Epithelial cell of esophagus (primary cell): ENCODE data around the gene AGPAT2.
A peak's percentile ranks its signal among the peaks of the same experiment; 100 is the strongest.

Experiments used
- DNase-seq: peaks from one replicate; pipeline ENCODE4 v3.0.0; 2010; ENCODE audit warnings: low read depth
- H3K4me3 ChIP-seq: 2 replicates; pipeline ENCODE4 v1.5.1; 2011; ENCODE audit warnings: mild to moderate bottlenecking, low read length, control low read depth
- TF ChIP-seq, protein P1 (sequence below): IDR thresholded peaks from 2 replicates; pipeline ENCODE4 v1.5.1; 2011; ENCODE audit warnings: low read depth, mild to moderate bottlenecking, low read length, control low read depth, inconsistent platforms; ENCODE audit not compliant: insufficient read depth; ENCODE audit errors: missing control alignments

AGPAT2 gene

DNA sequence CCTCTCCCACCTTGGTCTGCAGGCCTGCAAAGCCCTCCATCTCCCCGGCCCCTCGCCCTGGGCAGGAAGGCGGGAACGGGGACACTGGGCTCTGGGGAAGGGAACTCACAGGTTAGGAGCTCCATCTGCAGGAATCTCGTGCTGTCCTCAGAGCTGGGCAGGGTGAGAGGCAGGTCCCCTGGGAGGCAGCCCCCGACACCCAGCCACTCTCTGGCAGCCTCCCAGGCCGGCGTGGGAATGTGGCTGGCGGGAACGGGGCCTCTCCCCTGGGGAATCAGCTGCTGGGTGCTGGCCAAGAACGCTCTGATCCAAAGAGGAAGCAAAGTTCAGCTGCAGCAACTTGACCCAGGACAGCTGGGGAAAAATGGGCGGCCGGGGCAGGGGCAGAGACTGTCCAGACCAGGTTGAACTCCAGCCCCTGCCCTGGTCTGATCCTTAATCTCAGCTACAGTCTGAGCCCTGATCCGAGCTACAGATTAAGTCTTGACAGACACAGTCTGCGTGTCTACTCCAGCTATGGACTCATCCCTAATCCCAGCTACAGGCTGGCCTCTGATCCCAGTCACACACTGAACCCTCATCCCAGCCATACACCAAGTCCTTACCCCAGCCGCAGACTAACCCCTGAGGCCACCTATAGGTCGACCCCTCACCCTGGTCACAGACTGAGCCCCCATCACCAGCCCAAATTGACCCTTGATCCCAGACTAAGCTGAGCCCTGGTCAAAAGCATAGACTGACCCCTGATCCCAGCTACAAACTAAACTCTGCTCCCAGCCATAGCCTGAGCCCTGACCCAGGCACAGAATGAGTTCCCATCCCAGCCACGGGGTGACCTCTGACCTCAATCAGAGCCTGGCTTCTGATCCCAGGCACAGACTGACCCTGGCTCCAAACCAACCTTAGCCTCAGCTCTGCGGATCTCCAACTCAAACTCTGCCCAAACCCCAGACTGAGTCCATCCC is 61.9 kb downstream of the AGPAT2 start:
- DNase-seq: peak; percentile 71

DNA sequence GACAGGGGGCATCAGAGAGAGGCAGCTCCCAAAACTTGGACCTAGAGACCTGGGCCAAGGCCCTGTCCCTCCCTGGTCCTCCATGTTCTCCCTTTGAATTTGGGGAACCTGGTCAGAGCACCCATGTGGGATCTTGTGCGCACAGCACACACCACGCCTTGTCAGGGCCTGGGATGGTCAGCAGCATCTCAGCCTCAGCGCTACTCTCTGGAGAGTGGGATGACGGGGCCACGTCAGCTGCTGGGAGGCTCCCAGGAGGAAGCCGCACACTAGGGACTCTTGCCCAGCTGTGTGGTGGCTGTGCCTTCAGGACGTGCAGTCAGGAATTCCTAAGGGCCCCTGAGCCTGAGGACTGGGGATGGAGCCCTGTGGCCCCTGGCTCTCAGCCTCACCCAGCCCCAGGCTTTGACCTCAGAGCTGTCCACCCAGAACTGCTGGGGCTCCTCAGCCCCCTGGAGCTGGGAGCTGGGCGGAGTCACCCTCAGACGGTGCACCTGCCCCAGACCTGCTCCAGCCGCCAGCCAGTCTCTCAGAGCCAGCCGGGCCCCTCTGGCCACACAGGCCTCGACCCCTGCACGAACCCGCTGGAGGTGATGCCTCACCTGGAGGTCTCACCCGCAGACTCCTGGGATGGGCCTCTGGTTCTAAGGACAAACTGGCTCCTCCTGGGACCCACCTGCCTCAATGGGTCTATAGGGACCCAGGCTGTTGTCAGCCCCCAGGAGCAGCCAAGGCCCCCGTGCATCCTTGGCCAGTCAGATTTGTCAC is 62.9 kb downstream of the AGPAT2 start:
- TF ChIP-seq, protein P1, sequence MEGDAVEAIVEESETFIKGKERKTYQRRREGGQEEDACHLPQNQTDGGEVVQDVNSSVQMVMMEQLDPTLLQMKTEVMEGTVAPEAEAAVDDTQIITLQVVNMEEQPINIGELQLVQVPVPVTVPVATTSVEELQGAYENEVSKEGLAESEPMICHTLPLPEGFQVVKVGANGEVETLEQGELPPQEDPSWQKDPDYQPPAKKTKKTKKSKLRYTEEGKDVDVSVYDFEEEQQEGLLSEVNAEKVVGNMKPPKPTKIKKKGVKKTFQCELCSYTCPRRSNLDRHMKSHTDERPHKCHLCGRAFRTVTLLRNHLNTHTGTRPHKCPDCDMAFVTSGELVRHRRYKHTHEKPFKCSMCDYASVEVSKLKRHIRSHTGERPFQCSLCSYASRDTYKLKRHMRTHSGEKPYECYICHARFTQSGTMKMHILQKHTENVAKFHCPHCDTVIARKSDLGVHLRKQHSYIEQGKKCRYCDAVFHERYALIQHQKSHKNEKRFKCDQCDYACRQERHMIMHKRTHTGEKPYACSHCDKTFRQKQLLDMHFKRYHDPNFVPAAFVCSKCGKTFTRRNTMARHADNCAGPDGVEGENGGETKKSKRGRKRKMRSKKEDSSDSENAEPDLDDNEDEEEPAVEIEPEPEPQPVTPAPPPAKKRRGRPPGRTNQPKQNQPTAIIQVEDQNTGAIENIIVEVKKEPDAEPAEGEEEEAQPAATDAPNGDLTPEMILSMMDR: no peak

More for the DNA sequence above, 61.9 kb downstream of the AGPAT2 start:
- H3K4me3 ChIP-seq: no peak overlapping the region
- TF ChIP-seq, protein P1: peak; percentile 52

DNA sequence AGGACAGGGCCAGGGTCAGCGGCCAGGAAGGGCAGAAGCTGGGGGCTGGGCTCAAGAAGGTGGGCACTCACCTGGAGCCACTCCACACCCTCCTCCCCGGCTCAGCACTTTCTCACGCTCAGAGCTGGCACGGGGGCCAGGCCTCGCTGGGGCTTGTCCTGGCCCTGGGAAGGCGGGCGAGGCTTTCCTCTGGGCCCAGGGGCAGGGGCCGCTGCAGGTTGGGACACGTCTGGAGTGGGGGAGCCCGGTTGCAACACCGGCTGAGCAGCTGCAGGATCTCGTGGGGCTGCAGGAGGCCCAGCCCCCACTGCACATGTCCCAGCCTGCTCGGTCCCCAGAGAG is 63.4 kb downstream of the AGPAT2 start:
- TF ChIP-seq, protein P1: no peak
- peak; percentile 99 for DNase-seq

More for the DNA sequence above, 62.9 kb downstream of the AGPAT2 start:
- no peak overlapping the region for H3K4me3 ChIP-seq
- DNase-seq: peak; percentile 92

More for the DNA sequence above, 63.4 kb downstream of the AGPAT2 start:
- H3K4me3 ChIP-seq: peak overlapping the region; percentile 27
